LoVo (cell line): Measurements from ENCODE around the gene CARD9.

Source experiments
- DNase-seq: peaks from one replicate; pipeline ENCODE4 v3.0.0-alpha.2; 2016; ENCODE audit warnings: low spot score

The CARD9 gene

GRCh38 chr9:136401173-136401922 is 27.9 kb upstream of the CARD9 start:
- DNase-seq = no peak

- DNase-seq = peak; percentile 93
These were observed 26.8 kb upstream of the CARD9 start, which contains the start of gene SNAPC4 for GRCh38 chr9:136400038-136400834. SNAPC4 (minus strand) TSS chr9:136400170; CDS start chr9:136398428, 1,742 bp downstream.

GRCh38 chr9:136399176-136400037 is 25.9 kb upstream of the CARD9 start:
- DNase-seq = peak; percentile 27

GRCh38 chr9:136398286-136398685 is 24.8 kb upstream of the CARD9 start:
- DNase-seq = no peak

- DNase-seq = no peak
These were observed 24.2 kb upstream of the CARD9 start for GRCh38 chr9:136397643-136398042.

GRCh38 chr9:136396219-136396515 is 22.7 kb upstream of the CARD9 start:
- no peak for DNase-seq

GRCh38 chr9:136395345-136396218 is 22.1 kb upstream of the CARD9 start:
- no peak for DNase-seq

GRCh38 chr9:136395020-136395340 is 21.5 kb upstream of the CARD9 start:
- DNase-seq = no peak

- no peak for DNase-seq
These were observed 21.0 kb upstream of the CARD9 start for GRCh38 chr9:136394312-136395019.

GRCh38 chr9:136393531-136393930 is 20.1 kb upstream of the CARD9 start:
- DNase-seq = no peak

GRCh38 chr9:136392538-136393449 is 19.3 kb upstream of the CARD9 start:
- no peak for DNase-seq

GRCh38 chr9:136391737-136392537 is 18.5 kb upstream of the CARD9 start:
- DNase-seq = no peak

GRCh38 chr9:136389396-136389795 is 15.9 kb upstream of the CARD9 start:
- no peak for DNase-seq

- no peak for DNase-seq
These were observed 13.7 kb upstream of the CARD9 start for GRCh38 chr9:136387217-136387616.

GRCh38 chr9:136386018-136386417 is 12.5 kb upstream of the CARD9 start:
- no peak for DNase-seq

GRCh38 chr9:136385015-136385414 is 11.5 kb upstream of the CARD9 start:
- DNase-seq = no peak

- DNase-seq = no peak
These were observed 10.0 kb upstream of the CARD9 start for GRCh38 chr9:136383436-136383835.

- DNase-seq = no peak
These were observed 8.6 kb upstream of the CARD9 start for GRCh38 chr9:136381966-136382513.

- DNase-seq = no peak
These were observed 7.8 kb upstream of the CARD9 start for GRCh38 chr9:136381311-136381710.
